Measurements from ENCODE around the gene SEC23IP. TPM values are rescaled to one million over a fixed set of nuclear protein-coding genes. Genes with fewer than 3 reads are reported as not detected.

SEC23IP gene
- polyA plus RNA-seq, 1 donor (not counting 4 experiments of a cell fraction or from before 2014, with no cell fraction given): 36.9 TPM

GRCh38 chr10:119849031-119849789 lies 43.3 kb upstream of the SEC23IP start:
- FAIRE-seq: peak; percentile 76
- no peak overlapping the region for H3K4me3 ChIP-seq (ENCODE audit: control insufficient read depth in 2 of 3, extremely low read depth in 1 of 3, insufficient read depth in 2 of 3, low read depth in 1 of 3, low read length in 3 of 3)
- DNase-seq (ENCODE audit: low read depth, low spot score): no peak
- H3K9me3 ChIP-seq (ENCODE audit: control insufficient read depth, low read depth, low read length): no peaks in the 10 kb centered on the region
- H3K9ac ChIP-seq (ENCODE audit: control insufficient read depth, extremely low read depth, insufficient read depth, low read length): no peak overlapping the region
- H3K79me2 ChIP-seq (ENCODE audit: control insufficient read depth, insufficient read depth, low read length): peaks cover 4% of the 10 kb centered on the region
- H3K4me2 ChIP-seq (ENCODE audit: control insufficient read depth, extremely low read depth, insufficient read depth, low read depth, low read length): no peak overlapping the region
- peaks cover 14% of the 10 kb centered on the region for H3K4me1 ChIP-seq (ENCODE audit: control insufficient read depth, extremely low read depth, insufficient read depth, low read length)
- no peak for TF ChIP-seq EZH2 (IDR thresholded peaks at IDR 0.05; ENCODE audit: low read length)
- no peak for TF ChIP-seq CTCF (optimal IDR thresholded peaks at IDR 0.05 in 1 of 3, IDR thresholded peaks at IDR 0.05 in 1 of 3, conservative IDR thresholded peaks at IDR 0.05 in 1 of 3; ENCODE audit: extremely low read depth in 1 of 3, insufficient read depth in 2 of 3, low read length in 3 of 3)
- H3K9me1 ChIP-seq (ENCODE audit: control insufficient read depth, extremely low read depth, insufficient read depth, low read length): no peaks in the 10 kb centered on the region
- peak overlapping the region; percentile 29 for H3K27ac ChIP-seq (ENCODE audit: control insufficient read depth, insufficient read depth, low read length)
- dilution Hi-C loops (cut with MboI; ENCODE audit: extremely low pct_ligation_motif_present, low sequenced_read_pairs): no loop called here
- H2AFZ ChIP-seq (ENCODE audit: control insufficient read depth, low read length): no peak overlapping the region
- H3K27me3 ChIP-seq (ENCODE audit: control insufficient read depth, extremely low read depth, insufficient read depth, low read length): no peaks in the 10 kb centered on the region
- peaks cover 7 to 22% of the 10 kb centered on the region in 2 experiments for H3K36me3 ChIP-seq (ENCODE audit: control insufficient read depth in 2 of 2, extremely low read depth in 1 of 2, insufficient read depth in 2 of 2, low read length in 2 of 2)
- H4K20me1 ChIP-seq (ENCODE audit: control insufficient read depth, extremely low read depth, insufficient read depth, low read length): peaks cover 3% of the 10 kb centered on the region

- Histone ChIP-seq H3K9me1 (ENCODE audit: control insufficient read depth, extremely low read depth, insufficient read depth, low read length) (no peaks in the 10 kb centered on the region), H4K20me1 (ENCODE audit: control insufficient read depth, extremely low read depth, insufficient read depth, low read length) (peaks cover 3% of the 10 kb centered on the region), H2AFZ (ENCODE audit: control insufficient read depth, low read length) (no peak overlapping the region), H3K9ac (ENCODE audit: control insufficient read depth, extremely low read depth, insufficient read depth, low read length) (no peak overlapping the region), H3K27me3 (ENCODE audit: control insufficient read depth, extremely low read depth, insufficient read depth, low read length) (no peaks in the 10 kb centered on the region), H3K4me3 (ENCODE audit: control insufficient read depth in 2 of 3, extremely low read depth in 1 of 3, insufficient read depth in 2 of 3, low read depth in 1 of 3, low read length in 3 of 3) (no peak overlapping the region), H3K4me1 (ENCODE audit: control insufficient read depth, extremely low read depth, insufficient read depth, low read length) (peaks cover 14% of the 10 kb centered on the region), H3K36me3 (ENCODE audit: control insufficient read depth in 2 of 2, extremely low read depth in 1 of 2, insufficient read depth in 2 of 2, low read length in 2 of 2) (peaks cover 7 to 22% of the 10 kb centered on the region in 2 experiments), H3K9me3 (ENCODE audit: control insufficient read depth, low read depth, low read length) (no peaks in the 10 kb centered on the region), H3K27ac (ENCODE audit: control insufficient read depth, insufficient read depth, low read length) (no peak overlapping the region), H3K79me2 (ENCODE audit: control insufficient read depth, insufficient read depth, low read length) (peaks cover 4% of the 10 kb centered on the region), H3K4me2 (ENCODE audit: control insufficient read depth, extremely low read depth, insufficient read depth, low read depth, low read length) (no peak overlapping the region)
- dilution Hi-C loops (cut with MboI; ENCODE audit: extremely low pct_ligation_motif_present, low sequenced_read_pairs): no loop called here
- TF ChIP-seq CTCF (optimal IDR thresholded peaks at IDR 0.05 in 1 of 3, IDR thresholded peaks at IDR 0.05 in 1 of 3, conservative IDR thresholded peaks at IDR 0.05 in 1 of 3; ENCODE audit: extremely low read depth in 1 of 3, insufficient read depth in 2 of 3, low read length in 3 of 3): no peak
- TF ChIP-seq EZH2 (IDR thresholded peaks at IDR 0.05; ENCODE audit: low read length): no peak
- DNase-seq (ENCODE audit: low read depth, low spot score) (no peak), FAIRE-seq (no peak)
Observed at GRCh38 chr10:119849944-119850343, 42.6 kb upstream of the SEC23IP start.

Data from keratinocyte (primary cell).